PFSK-1 (cell line): ENCODE measurements around the gene CMTM2.

Experiments
- FOXP2 ChIP-seq: optimal IDR thresholded peaks from 2 replicates; pipeline ENCODE3; 2011; ENCODE audit warnings: borderline replicate concordance, control low read depth, inconsistent platforms; ENCODE audit not compliant: insufficient read depth; ENCODE audit errors: extremely low read length, extremely low read depth
- POLR2AphosphoS5 ChIP-seq: IDR thresholded peaks from 2 replicates; pipeline ENCODE4 v1.6.1; 2012; ENCODE audit warnings: low read depth, mild to moderate bottlenecking, control low read depth, low read length, moderate library complexity
- REST ChIP-seq, 2 experiments: IDR thresholded peaks; 2 replicates each; pipeline versions ENCODE4 v1.6.1 to v1.8.0; 2011 to 2012; ENCODE audit warnings: low read depth in 2 of 2, low read length in 2 of 2, control low read depth in 1 of 2, inconsistent platforms in 1 of 2, mild to moderate bottlenecking in 1 of 2, moderate library complexity in 1 of 2; ENCODE audit not compliant: insufficient read depth in 1 of 2
- SIN3A ChIP-seq: IDR thresholded peaks from 2 replicates; pipeline ENCODE4 v1.6.1; 2012; ENCODE audit warnings: mild to moderate bottlenecking, low read length, moderate library complexity, borderline replicate concordance; ENCODE audit not compliant: insufficient read depth
- TAF1 ChIP-seq: IDR thresholded peaks from 2 replicates; pipeline ENCODE4 v1.6.1; 2012; ENCODE audit warnings: low read length, control low read depth, borderline replicate concordance; ENCODE audit not compliant: insufficient read depth

The CMTM2 gene

DNA sequence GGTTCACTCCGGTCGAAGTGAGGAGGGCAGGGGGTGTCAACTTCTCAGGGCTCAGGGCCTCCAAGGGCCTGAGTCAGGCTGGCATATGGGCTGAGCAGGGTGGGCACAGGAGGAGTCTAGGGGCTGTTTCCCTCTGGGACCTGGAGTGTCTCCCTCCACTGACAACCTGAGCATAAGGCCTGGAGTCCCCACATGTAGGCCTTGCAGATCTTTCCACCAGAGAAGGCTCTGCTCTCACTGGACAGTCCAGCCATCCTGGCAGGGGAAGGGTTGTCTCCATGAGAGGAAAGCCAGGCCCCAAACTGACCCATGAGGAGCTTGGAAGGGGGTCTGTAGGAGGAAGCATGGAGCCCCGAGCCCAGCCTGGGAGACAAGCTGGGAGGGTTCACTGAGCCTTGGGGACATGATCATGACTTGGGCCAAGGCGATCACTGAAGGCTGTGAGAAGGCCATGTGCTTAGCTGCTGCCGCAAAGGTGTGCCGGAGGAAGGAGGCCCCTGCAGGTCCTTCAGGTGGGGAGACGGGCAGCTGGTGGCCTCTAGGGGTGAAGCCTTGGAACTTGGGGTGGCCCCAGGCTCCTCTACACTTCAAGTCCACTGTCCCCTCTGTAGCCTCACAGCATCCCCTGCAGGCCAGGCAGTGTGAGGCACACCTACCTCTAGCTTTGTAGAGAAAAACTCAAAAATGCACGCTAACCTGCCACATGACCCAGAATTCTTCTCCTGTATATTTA lies 9.9 kb downstream of the CMTM2 start:
- TF ChIP-seq POLR2AphosphoS5, result no peak
- TF ChIP-seq REST (IDR thresholded peaks at IDR 0.05; ENCODE audit: insufficient read depth in 1 of 2, low read depth in 2 of 2, low read length in 2 of 2), result no peak
- TF ChIP-seq TAF1, result no peak
- no peak for TF ChIP-seq FOXP2
- TF ChIP-seq SIN3A, result no peak

DNA sequence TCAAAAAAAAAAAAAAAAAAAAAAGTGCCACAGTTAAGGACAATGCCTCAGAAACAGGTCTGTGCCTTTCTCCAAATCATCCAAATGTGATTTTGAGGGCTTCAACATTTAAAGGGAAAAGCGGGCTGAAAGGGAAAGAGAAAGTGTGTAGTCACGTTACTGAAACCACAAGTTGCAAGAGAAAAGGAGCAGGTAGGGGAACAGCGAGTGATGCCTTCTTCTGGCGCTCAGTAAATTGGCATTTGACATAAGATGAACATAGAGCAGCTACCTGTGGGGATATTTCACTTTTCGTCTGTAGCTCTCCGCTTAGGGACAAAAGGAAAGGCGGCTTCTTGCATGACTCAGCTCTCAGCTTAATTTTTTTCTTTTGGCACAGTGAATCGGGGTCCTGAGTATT lies 11.1 kb downstream of the CMTM2 start:
- TF ChIP-seq TAF1, result no peak
- no peak for TF ChIP-seq SIN3A
- no peak for TF ChIP-seq REST (IDR thresholded peaks at IDR 0.05; ENCODE audit: insufficient read depth in 1 of 2, low read depth in 2 of 2, low read length in 2 of 2)
- no peak for TF ChIP-seq POLR2AphosphoS5
- no peak for TF ChIP-seq FOXP2

DNA sequence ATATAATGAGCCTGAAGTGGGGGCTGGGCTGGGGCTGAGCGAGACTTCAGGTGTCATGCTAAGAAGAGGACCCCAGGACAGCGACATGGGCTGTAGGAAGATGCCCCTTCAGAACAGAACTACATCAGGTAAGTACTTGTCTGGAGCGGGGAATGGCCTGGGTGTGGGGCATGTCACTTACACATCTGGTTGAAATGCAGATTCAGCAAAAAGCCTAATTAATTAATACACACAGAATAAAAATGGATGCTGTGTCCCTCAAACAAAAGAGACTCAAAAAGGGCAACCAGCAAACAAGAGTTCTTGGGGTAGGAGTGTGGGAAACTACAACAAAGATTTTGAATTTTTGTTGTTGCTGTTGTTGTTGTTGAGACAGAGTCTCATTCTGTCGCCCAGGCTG lies 11.8 kb downstream of the CMTM2 start:
- no peak for TF ChIP-seq FOXP2
- TF ChIP-seq TAF1, result no peak
- no peak for TF ChIP-seq SIN3A
- TF ChIP-seq POLR2AphosphoS5, result no peak
- TF ChIP-seq REST (IDR thresholded peaks at IDR 0.05; ENCODE audit: insufficient read depth in 1 of 2, low read depth in 2 of 2, low read length in 2 of 2), result no peak

DNA sequence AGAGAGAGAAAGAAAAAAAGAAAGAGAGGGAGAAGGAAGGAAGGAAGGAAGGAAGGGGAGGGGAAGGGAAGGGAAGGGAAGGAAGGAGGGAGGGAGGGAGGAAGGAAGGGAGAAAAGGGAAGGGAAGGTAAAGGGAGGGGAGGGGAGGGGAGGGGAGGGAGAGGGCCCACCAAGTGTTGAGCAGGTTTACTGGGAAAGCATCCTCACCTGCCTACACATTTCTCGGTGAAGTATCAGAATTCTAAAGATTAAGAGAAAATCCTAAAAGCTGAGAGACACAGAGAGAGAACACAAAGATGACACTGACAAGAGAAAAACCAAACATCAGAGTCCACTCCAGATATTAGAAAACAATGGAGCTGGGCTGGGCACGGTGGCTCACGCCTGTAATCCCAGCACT lies 13.0 kb downstream of the CMTM2 start:
- TF ChIP-seq SIN3A, result no peak
- TF ChIP-seq POLR2AphosphoS5, result no peak
- TF ChIP-seq REST (IDR thresholded peaks at IDR 0.05; ENCODE audit: insufficient read depth in 1 of 2, low read depth in 2 of 2, low read length in 2 of 2), result no peak
- TF ChIP-seq TAF1, result no peak
- TF ChIP-seq FOXP2, result no peak

- no peak for TF ChIP-seq REST (IDR thresholded peaks at IDR 0.05; ENCODE audit: insufficient read depth in 1 of 2, low read depth in 2 of 2, low read length in 2 of 2)
- TF ChIP-seq FOXP2, result no peak
- no peak for TF ChIP-seq TAF1
- TF ChIP-seq POLR2AphosphoS5, result no peak
- TF ChIP-seq SIN3A, result no peak
These were observed 13.6 kb downstream of the CMTM2 start for GRCh38 chr16:66592814-66593213.
